HG02763 (cell line): ENCODE results near the gene RERE.

ENCODE experiments used
- ATAC-seq: cut with Tn5 transposase; IDR thresholded peaks from one replicate; pipeline ENCODE4 v1.9.1; 2021; ENCODE audit warnings: mild to moderate bottlenecking, moderate library complexity; ENCODE audit not compliant: unreplicated experiment

Gene RERE

GRCh38 chr1:8417625-8418024, 399.8 kb downstream of the RERE start:
- ATAC-seq: no peak

- no peak for ATAC-seq
Observed at GRCh38 chr1:8416881-8417280, 400.6 kb downstream of the RERE start.

GRCh38 chr1:8415526-8416278, 401.7 kb downstream of the RERE start:
- ATAC-seq: no peak

GRCh38 chr1:8412183-8412831, 405.1 kb downstream of the RERE start:
- no peak for ATAC-seq

GRCh38 chr1:8411803-8412182, 405.6 kb downstream of the RERE start:
- no peak for ATAC-seq

GRCh38 chr1:8410791-8411190, 406.6 kb downstream of the RERE start:
- no peak for ATAC-seq

DNA sequence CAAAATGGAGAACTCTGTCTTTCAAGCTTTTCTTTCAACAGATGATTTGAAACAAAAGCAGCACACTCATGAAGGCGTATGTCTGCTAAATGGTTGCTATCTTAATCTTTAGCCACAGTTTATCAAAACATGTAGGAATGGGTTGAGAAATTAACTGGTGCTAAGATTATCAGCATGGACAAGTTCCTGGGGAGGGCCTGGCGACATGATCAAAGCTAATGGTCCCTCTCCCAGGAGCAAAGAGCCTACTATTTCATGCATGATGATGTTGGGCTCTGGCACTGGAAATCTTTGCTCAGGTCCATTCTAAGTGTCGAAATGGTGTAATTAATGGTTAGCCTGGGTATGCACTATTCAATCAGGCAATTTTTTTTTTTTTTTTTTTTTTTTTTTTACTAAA, 407.8 kb downstream of the RERE start:
- no peak for ATAC-seq

- ATAC-seq: no peak
Observed at GRCh38 chr1:8409106-8409505, 408.3 kb downstream of the RERE start.

- no peak for ATAC-seq
Observed at GRCh38 chr1:8408151-8408839, 409.1 kb downstream of the RERE start.

DNA sequence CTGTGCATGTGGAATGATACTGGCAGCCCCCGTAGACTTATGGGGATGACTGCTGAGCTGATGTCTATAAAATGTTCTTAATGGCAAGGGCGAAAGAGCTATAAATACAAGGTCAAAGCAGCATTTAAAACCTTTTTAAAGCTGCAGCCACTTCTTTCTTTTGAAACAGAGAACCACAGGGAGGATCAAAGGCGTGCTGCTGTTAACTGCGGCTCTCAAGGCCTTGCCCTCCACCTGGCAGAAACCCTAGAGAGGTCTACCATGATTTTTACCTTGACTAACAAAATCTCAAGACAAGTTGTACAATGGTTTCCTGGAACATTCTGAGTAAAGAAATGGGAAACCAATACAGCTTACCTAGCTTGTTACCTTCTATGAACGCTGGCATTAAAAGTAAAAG, 409.8 kb downstream of the RERE start:
- ATAC-seq: no peak

GRCh38 chr1:8406960-8407359, 410.5 kb downstream of the RERE start:
- ATAC-seq: no peak

- ATAC-seq: no peak
Observed at GRCh38 chr1:8406011-8406410, 411.4 kb downstream of the RERE start.

- no peak for ATAC-seq
Observed at GRCh38 chr1:8404460-8405370, 412.7 kb downstream of the RERE start.

DNA sequence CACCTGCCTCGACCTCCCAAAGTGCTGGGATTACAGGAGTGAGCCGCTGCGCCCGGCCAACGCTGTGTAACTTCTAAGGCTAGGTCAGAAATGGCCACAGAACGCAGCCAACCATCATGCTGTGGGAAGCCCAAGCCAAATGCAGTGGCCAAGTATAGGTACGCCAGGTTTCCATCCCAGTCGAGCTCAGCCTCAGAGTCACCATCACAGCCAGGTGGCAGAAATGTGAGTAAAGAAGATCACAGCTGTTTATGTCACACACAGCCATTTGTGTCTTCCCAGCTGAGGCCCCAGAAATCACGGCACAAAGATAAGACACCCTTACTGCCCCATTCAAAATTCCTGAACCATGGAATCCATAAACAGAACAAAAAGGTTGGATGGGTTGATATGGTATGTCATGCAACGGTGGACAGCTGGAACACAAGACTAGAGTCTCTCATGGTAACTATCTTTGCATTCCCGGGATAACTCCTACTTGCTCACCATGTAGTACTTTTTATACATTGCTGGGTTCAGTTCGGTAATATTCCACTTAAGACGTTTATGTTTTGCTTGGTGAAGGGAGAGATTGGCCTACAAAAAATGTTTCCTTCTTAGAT, 415.2 kb downstream of the RERE start:
- no peak for ATAC-seq

DNA sequence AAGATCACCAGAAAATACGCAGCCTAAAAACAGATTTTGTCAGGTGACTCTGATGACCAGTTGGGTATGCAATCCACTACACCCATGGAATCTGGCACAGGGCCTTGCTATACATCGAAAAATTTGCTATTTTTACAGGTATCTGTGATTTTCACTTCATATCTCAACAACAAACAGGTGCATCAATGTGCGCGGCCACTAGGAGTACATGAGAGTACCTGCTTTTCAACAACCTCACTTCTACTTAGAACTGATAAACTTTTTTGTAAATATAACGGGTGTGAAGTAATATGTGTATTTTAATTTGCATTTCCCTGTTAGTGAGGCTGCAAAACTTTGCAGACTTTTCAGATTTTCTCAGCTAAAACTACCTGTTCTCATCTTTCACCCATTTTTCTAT, 418.8 kb downstream of the RERE start:
- ATAC-seq: no peak

DNA sequence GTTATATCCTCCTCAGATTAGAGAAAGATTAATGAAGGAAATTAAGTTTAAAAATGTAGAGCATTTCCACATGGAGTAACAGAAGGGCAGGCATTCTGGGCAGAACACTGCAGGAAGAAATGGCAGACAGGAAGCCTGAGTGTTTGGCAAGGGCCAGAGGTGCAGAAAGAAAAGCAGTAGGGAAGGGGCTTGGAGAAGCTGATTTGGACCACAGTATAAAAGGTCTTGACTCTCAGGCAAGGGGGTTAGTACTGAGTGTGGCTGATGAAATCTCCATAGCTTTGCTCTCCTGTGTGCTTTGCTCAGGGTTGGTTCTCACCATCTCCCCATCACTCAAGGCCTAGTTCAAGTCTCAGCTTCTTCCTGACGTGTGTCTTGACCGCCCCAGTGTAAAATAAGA, 419.4 kb downstream of the RERE start:
- no peak for ATAC-seq

DNA sequence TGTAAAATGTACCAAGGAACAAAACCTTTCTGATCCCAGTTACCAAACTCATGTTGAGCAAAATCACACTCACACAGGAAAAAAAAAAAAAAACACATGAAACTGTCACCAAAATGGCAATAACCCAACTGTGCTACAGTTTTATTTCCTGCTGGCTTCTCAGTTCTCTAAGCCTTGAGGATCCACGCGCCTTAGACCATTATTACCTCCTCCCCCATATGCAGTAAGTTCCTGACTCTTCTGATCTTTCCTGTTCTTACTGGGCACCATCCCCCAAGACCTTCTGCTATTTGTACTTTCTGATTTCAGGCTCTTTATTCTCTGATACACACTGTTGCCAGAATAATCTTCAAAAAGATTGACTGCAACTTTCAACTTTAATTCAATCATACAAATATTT, 419.9 kb downstream of the RERE start:
- ATAC-seq: no peak

DNA sequence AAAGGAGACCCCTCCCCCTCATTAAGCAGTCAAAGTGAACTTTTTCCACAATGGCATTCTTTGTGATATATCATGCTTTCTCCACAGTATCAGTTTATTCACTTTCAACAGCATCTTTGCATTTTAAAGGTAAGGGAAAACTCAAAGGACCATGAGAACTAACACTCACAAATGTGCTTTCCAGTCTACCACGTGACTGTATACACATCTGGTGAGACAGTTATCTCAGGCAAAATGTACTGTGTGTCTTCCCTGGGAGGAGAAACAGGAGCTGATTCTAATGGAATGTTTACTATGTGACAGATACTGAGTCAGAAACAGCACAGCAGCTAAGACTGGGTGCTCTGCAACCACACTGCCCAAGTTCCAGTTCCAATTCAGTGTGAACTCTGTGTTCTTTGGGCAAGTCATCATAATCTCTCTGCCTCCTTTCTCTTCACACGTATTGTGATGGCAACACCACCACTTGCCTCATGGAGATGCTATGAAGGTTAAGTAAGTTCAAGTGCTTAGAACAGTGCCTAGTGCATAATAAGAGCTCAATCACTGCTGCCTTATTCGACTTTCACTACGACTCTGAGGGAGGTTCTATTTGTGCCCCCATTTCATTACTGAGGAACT, 420.5 kb downstream of the RERE start:
- ATAC-seq: no peak

DNA sequence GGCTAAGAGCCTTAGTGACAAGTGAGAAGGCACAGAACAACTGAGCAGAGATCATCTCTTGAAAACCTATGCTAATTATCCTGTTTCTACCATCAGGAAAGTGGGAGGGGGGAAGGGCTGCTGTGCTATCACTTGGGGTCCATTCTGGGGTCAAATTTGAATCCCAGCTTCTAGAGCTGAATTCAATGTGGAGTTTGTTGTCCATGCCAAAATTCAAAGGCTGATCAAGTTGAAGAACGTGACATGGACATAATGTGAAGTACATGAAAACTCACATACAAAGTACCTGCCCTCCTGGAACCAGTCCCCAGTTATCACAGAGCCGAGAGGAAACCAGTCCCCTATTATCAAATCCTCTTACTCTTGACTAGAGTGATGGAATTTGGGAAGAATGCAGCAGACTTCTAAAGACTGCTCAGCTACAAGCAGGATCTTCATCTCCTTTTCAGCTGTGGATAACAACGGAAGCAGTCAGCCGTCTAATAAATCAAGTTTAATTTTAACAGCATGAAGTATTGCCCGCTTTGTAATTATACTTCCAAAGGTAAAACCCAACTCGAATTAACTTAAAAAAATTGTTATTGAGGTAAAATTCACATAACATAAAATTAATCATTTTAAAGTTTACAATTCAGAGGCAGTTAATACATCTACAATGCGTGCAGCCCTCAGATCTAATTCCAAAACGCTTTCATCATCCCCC, 421.2 kb downstream of the RERE start:
- ATAC-seq: no peak

DNA sequence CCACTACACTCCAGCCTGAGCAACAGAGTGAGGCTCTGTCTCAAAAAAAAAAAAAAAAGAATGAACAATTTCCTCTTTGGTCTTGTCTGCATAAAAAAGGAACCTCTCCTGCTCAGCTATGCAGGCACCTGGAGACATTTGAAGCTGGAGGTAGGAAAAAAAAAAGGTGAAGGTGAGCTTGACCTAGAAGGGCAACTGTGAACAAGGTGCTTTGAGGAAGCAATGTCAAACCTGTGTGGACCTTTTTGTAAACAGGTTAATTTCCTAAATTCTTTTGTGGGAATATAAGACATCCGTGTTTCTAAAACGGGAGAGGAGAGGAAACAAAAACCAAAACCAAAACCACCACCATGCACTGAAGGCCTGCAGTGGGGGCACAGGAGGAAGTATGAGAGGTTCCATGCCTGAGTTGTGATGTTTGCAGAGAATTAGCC, 422.0 kb downstream of the RERE start:
- no peak for ATAC-seq
